ENCODE data around the gene PTPRT.

DNA sequence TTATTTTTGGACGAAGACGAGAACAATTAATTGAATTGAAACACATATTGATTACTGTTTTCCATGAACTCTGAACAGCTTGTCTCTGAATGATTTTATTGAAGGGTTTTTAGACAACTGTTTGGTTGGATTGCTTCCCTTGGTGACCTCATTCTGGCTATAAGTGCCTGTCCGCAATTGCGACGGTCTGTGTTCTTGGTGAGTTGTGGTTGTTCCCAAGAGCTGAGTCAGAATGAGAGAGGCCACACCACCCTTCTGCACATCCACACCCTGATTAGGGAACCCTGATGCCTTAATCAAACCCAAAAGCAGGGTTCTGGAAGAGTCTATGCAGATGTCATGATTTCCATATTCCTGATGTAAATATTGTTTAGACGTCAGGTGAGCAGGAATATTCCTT lies 747.0 kb downstream of the PTPRT start:
- no peak for TF ChIP-seq POLR2A (IDR thresholded peaks at IDR 0.05; ENCODE audit: borderline replicate concordance, extremely low read depth, insufficient read depth, insufficient read length)
- TF ChIP-seq ZNF274 (IDR thresholded peaks at IDR 0.05; ENCODE audit: low read depth, low read length), result no peak
- TF ChIP-seq TCF7L2 (IDR thresholded peaks at IDR 0.05; ENCODE audit: borderline replicate concordance, extremely low read depth, insufficient read depth, insufficient read length), result no peak
- TF ChIP-seq, protein P1, sequence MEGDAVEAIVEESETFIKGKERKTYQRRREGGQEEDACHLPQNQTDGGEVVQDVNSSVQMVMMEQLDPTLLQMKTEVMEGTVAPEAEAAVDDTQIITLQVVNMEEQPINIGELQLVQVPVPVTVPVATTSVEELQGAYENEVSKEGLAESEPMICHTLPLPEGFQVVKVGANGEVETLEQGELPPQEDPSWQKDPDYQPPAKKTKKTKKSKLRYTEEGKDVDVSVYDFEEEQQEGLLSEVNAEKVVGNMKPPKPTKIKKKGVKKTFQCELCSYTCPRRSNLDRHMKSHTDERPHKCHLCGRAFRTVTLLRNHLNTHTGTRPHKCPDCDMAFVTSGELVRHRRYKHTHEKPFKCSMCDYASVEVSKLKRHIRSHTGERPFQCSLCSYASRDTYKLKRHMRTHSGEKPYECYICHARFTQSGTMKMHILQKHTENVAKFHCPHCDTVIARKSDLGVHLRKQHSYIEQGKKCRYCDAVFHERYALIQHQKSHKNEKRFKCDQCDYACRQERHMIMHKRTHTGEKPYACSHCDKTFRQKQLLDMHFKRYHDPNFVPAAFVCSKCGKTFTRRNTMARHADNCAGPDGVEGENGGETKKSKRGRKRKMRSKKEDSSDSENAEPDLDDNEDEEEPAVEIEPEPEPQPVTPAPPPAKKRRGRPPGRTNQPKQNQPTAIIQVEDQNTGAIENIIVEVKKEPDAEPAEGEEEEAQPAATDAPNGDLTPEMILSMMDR (IDR thresholded peaks at IDR 0.05 in 2 of 3, conservative IDR thresholded peaks at IDR 0.05 in 1 of 3; ENCODE audit: borderline replicate concordance in 1 of 3, insufficient read depth in 1 of 3, low read depth in 2 of 3, low read length in 2 of 3), result no peak
- TF ChIP-seq YY1 (IDR thresholded peaks at IDR 0.05; ENCODE audit: extremely low read depth, insufficient replicate concordance, low read depth, low read length), result no peak
- TF ChIP-seq SIN3A (IDR thresholded peaks at IDR 0.05; ENCODE audit: low read depth), result no peak
- no peak for TF ChIP-seq POLR2AphosphoS5 (IDR thresholded peaks at IDR 0.05; ENCODE audit: low read depth, low read length)

Data from HCT116 (cell line).